ENCODE measurements around the gene LRP10.
A peak's percentile ranks its signal among the peaks of the same experiment; 100 is the strongest.
"Not testable (repeated sequence)": the region's sequence is repeated elsewhere in the genome, so short reads cannot be mapped to it uniquely, and the experiment has no call there.

Gene LRP10

DNA sequence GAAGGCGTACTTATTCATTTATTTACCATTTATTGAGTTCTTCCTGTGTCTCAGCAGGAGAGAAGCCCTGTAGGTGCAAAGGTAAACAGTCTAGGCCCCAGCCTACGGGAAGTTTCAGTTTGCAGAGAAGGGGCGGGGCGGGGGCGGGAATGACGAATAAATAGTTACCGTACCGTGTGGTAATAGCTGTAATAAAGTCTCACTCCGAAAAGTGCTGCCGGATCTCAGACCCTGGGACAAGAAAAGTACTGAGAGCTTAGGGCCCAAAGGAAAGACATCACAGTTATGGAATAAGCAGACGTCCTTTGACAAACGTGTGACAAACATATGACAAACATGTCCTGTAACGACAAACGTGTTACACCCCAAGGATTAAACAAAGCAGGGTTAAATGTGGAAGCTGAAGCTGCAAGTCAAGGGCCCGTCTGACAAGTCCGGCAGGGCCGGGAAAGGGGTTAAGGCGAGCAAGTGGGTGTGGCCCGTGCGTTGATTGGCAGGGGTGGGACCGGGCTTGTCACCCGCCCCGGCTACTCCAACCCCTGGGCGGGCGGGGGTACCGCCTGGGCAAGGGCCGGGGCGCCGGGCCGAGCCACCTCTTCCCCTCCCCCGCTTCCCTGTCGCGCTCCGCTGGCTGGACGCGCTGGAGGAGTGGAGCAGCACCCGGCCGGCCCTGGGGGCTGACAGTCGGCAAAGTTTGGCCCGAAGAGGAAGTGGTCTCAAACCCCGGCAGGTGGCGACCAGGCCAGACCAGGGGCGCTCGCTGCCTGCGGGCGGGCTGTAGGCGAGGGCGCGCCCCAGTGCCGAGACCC lies at the start of gene LRP10:
Gene LRP10, plus strand, starts transcription at position 517 of the 809 bp plus-strand sequence. CDS start 564 bp downstream, outside the sequence.
- H3K9me3 Mint-ChIP-seq: no peaks in the 10 kb centered on the region
- peaks cover 21% of the 10 kb centered on the region for H3K4me1 Mint-ChIP-seq (ENCODE audit: low read depth)
- H3K36me3 Mint-ChIP-seq (ENCODE audit: low read depth): peaks cover 25% of the 10 kb centered on the region
- H3K27ac Mint-ChIP-seq: peak within 1 kb of the TSS; percentile 94
- H3K4me3 Mint-ChIP-seq: peak within 1 kb of the TSS; percentile 91
- DNase-seq (ENCODE audit: low spot score): peak; percentile 84
- H3K27me3 Mint-ChIP-seq (ENCODE audit: low read depth): no peaks in the 10 kb centered on the region

DNA sequence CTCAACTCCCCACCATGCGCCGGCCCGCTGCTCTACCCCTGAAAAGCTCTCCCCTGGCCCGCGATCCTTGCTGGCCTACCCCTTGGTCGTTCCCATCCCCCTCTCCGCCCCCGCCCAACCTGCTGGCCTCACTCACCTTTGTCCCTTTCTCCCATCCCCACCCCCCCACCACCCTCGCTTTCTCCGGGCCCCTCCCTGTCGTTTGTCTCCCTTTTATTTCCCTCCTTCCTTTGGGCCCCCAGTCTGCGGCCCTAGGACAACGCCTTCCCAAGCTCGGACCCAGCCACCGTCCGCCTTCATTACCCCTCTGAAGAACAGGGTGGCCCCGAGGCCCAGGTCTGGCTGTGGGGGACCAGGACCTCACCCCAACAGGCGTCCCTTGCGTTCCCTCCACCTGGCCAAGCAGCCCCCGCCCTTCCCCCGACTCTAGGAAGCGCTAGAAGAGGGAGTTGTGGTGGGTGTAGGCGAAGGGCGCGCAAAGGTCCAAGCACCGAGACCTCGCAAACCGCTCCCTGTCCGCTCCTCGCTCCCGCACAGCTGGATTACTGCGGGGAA lies 49.4 kb upstream of the LRP10 start:
- H3K9me3 Mint-ChIP-seq: no peaks in the 10 kb centered on the region
- DNase-seq (ENCODE audit: low spot score): no peak
- H3K4me1 Mint-ChIP-seq (ENCODE audit: low read depth): peaks cover 33% of the 10 kb centered on the region
- H3K27me3 Mint-ChIP-seq (ENCODE audit: low read depth): peaks cover 11% of the 10 kb centered on the region
- H3K27ac Mint-ChIP-seq: no peak overlapping the region
- H3K36me3 Mint-ChIP-seq (ENCODE audit: low read depth): no peaks in the 10 kb centered on the region
- H3K4me3 Mint-ChIP-seq: no peak overlapping the region

DNA sequence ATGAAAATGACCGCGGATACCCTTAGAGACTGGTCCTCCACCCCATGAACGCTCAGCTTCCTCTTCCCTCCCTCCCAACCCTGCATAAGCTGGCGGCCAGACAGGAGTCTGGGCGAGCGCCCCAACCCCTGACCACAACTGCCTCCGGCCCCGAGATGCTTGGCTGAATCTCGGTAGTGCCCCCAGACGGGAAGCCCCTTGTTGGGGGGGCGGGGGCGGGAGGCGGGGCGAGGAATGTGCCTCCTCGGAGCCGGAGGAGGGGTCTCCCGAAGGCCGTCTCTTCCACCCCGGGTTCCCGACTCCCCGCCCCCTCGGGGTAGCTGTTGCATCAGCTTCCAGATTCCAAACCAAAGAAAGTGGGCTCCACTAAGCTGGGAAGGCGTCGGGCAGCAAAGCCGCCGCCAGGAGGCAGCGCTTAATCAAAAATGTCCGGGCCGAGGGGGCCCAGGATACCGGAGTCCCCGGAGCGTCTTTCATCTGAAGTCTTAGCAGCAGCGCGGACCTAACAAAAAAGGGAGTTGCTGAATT lies 48.9 kb upstream of the LRP10 start:
- no peak overlapping the region for H3K27ac Mint-ChIP-seq
- peak; percentile 43 for DNase-seq (ENCODE audit: low spot score)
- peaks cover 11% of the 10 kb centered on the region for H3K27me3 Mint-ChIP-seq (ENCODE audit: low read depth)
- no peaks in the 10 kb centered on the region for H3K36me3 Mint-ChIP-seq (ENCODE audit: low read depth)
- H3K4me3 Mint-ChIP-seq: peak overlapping the region; percentile 61
- H3K4me1 Mint-ChIP-seq (ENCODE audit: low read depth): peaks cover 33% of the 10 kb centered on the region
- H3K9me3 Mint-ChIP-seq: no peaks in the 10 kb centered on the region

- H3K27ac Mint-ChIP-seq: no peak overlapping the region
- DNase-seq (ENCODE audit: low spot score): peak; percentile 13
- H3K36me3 Mint-ChIP-seq (ENCODE audit: low read depth): peaks cover 6% of the 10 kb centered on the region
- peaks cover 3% of the 10 kb centered on the region for H3K9me3 Mint-ChIP-seq
- peak overlapping the region; percentile 49 for H3K4me3 Mint-ChIP-seq
- peaks cover 11% of the 10 kb centered on the region for H3K27me3 Mint-ChIP-seq (ENCODE audit: low read depth)
- H3K4me1 Mint-ChIP-seq (ENCODE audit: low read depth): peaks cover 36% of the 10 kb centered on the region
Observed at GRCh38 chr14:22824711-22825359, 46.7 kb upstream of the LRP10 start.

- H3K9me3 Mint-ChIP-seq; H3K27me3 Mint-ChIP-seq (ENCODE audit: low read depth); DNase-seq (ENCODE audit: low spot score): not testable (repeated sequence)
- Mint-ChIP-seq H3K4me1 (ENCODE audit: low read depth) (peaks cover 32% of the 10 kb centered on the region), H3K36me3 (ENCODE audit: low read depth) (peaks cover 26% of the 10 kb centered on the region), H3K4me3 (peak overlapping the region; percentile 94), H3K27ac (peak overlapping the region; percentile 95)
Observed at GRCh38 chr14:22829076-22829660, 42.4 kb upstream of the LRP10 start.

GRCh38 chr14:22829661-22830442 lies 41.7 kb upstream of the LRP10 start, which contains the start of gene MRPL52:
Gene MRPL52, plus strand, starts transcription at chr14:22829887. Its CDS starts 26 bp downstream, at chr14:22829913.
- Mint-ChIP-seq H3K4me1 (ENCODE audit: low read depth) (peaks cover 25% of the 10 kb centered on the region), H3K9me3 (peaks cover 3% of the 10 kb centered on the region), H3K27me3 (ENCODE audit: low read depth) (no peaks in the 10 kb centered on the region), H3K4me3 (peak within 1 kb of the TSS; percentile 94), H3K36me3 (ENCODE audit: low read depth) (peaks cover 31% of the 10 kb centered on the region), H3K27ac (peak within 1 kb of the TSS; percentile 95)
- DNase-seq (ENCODE audit: low spot score): peak; percentile 81

GRCh38 chr14:22830443-22831010 lies 41.0 kb upstream of the LRP10 start:
- Mint-ChIP-seq H3K36me3 (ENCODE audit: low read depth) (peaks cover 36% of the 10 kb centered on the region), H3K27me3 (ENCODE audit: low read depth) (no peaks in the 10 kb centered on the region), H3K9me3 (peaks cover 3% of the 10 kb centered on the region), H3K4me1 (ENCODE audit: low read depth) (peaks cover 23% of the 10 kb centered on the region), H3K27ac (peak overlapping the region; percentile 95), H3K4me3 (peak overlapping the region; percentile 94)
- no peak for DNase-seq (ENCODE audit: low spot score)

GRCh38 chr14:22835505-22835904 lies 36.0 kb upstream of the LRP10 start:
- H3K36me3 Mint-ChIP-seq (ENCODE audit: low read depth): peaks cover 41% of the 10 kb centered on the region
- no peaks in the 10 kb centered on the region for H3K9me3 Mint-ChIP-seq
- H3K4me3 Mint-ChIP-seq: no peak overlapping the region
- H3K27me3 Mint-ChIP-seq (ENCODE audit: low read depth): peaks cover 21% of the 10 kb centered on the region
- DNase-seq (ENCODE audit: low spot score): no peak
- H3K27ac Mint-ChIP-seq: no peak overlapping the region
- peaks cover 9% of the 10 kb centered on the region for H3K4me1 Mint-ChIP-seq (ENCODE audit: low read depth)

- no peak within 1 kb of the TSS for H3K27ac Mint-ChIP-seq
- H3K36me3 Mint-ChIP-seq (ENCODE audit: low read depth): peaks cover 35% of the 10 kb centered on the region
- H3K9me3 Mint-ChIP-seq: no peaks in the 10 kb centered on the region
- H3K4me1 Mint-ChIP-seq (ENCODE audit: low read depth): peaks cover 5% of the 10 kb centered on the region
- peaks cover 21% of the 10 kb centered on the region for H3K27me3 Mint-ChIP-seq (ENCODE audit: low read depth)
- peak within 1 kb of the TSS; percentile 44 for H3K4me3 Mint-ChIP-seq
- no peak for DNase-seq (ENCODE audit: low spot score)
Observed at GRCh38 chr14:22836301-22837113, 35.0 kb upstream of the LRP10 start, which contains the start of gene MMP14. Gene MMP14, plus strand, starts transcription at chr14:22836585. Its CDS starts 233 bp downstream, at chr14:22836818.

DNA sequence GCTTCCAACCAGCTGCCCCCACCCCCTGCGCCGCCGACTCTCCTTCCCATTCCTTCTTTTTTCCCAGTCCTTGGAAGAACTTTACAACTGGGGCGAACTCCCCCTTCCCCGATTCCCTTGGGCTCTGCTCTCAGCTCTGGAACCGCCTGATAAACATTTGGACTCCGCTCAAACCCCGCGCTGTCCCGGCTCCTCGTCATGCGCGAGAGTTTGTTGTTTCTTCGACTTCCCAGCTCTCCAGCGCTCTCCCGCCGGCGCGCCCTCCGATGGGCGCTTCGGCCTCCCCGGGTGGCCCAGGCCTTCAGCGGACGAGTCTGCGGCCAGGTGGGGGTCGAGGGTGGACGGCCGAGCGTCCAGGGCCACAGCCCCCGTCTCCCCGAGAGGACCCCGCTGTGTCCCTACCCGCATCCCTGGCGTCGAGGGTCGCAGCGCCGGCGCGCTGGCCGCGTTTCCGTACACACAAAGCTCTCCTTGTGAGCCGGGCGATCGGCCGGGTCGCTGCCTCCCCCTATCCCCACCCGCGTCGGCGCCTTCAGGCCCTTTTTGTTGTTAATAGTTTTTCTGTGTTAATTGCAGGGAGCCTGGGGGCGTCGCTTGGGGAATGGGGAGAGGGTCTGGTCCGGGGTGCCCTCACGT lies 34.3 kb upstream of the LRP10 start:
- H3K4me3 Mint-ChIP-seq: peak overlapping the region; percentile 44
- H3K27ac Mint-ChIP-seq: no peak overlapping the region
- H3K9me3 Mint-ChIP-seq: no peaks in the 10 kb centered on the region
- H3K36me3 Mint-ChIP-seq (ENCODE audit: low read depth): peaks cover 31% of the 10 kb centered on the region
- peaks cover 3% of the 10 kb centered on the region for H3K4me1 Mint-ChIP-seq (ENCODE audit: low read depth)
- DNase-seq (ENCODE audit: low spot score): no peak
- peaks cover 21% of the 10 kb centered on the region for H3K27me3 Mint-ChIP-seq (ENCODE audit: low read depth)

GRCh38 chr14:22837750-22838538 lies 33.6 kb upstream of the LRP10 start:
- peaks cover 3% of the 10 kb centered on the region for H3K4me1 Mint-ChIP-seq (ENCODE audit: low read depth)
- peaks cover 31% of the 10 kb centered on the region for H3K36me3 Mint-ChIP-seq (ENCODE audit: low read depth)
- H3K9me3 Mint-ChIP-seq: no peaks in the 10 kb centered on the region
- H3K27me3 Mint-ChIP-seq (ENCODE audit: low read depth): peaks cover 21% of the 10 kb centered on the region
- no peak overlapping the region for H3K4me3 Mint-ChIP-seq
- no peak overlapping the region for H3K27ac Mint-ChIP-seq
- no peak for DNase-seq (ENCODE audit: low spot score)
